Left lung (tissue), 10 donors: Measurements from ENCODE around the gene CYP4X1. TPM values are rescaled to one million over a fixed set of nuclear protein-coding genes. Genes with fewer than 3 reads are reported as not detected.
"Not testable (repeated sequence)": the region's sequence is repeated elsewhere in the genome, so short reads cannot be mapped to it uniquely, and the experiment has no call there.

Experiments
- ATAC-seq: fragments of 200-7000 bp; cut with Tn5 transposase; one replicate; pipeline ENCODE4 v1.9.1; 2020; ENCODE audit warnings: moderate library complexity
- DNase-seq, 4 donors: peaks; one replicate each; pipeline ENCODE4 v3.0.0-alpha.2; 2013 to 2020
- H3K27ac ChIP-seq, 2 donors: fragments of 200-600 bp; sonication (generic) in 1 of 2; one replicate each; pipeline versions ENCODE4 v1.5.0 to v1.8.0; 2020 to 2021
- H3K27me3 ChIP-seq, 2 donors: fragments of 200-600 bp; sonication (generic) in 1 of 2; one replicate each; pipeline versions ENCODE4 v1.5.0 to v1.8.0; 2020 to 2021
- H3K36me3 ChIP-seq, 2 donors: fragments of 200-600 bp; sonication (generic) in 1 of 2; one replicate each; pipeline versions ENCODE4 v1.5.0 to v1.8.0; 2020 to 2021
- H3K4me1 ChIP-seq, 2 donors: fragments of 200-600 bp; one replicate each; pipeline ENCODE4 v1.8.0; 2021
- H3K4me3 ChIP-seq, 2 donors: fragments of 200-600 bp; sonication (generic) in 1 of 2; one replicate each; pipeline versions ENCODE4 v1.5.0 to v1.8.0; 2020 to 2021; ENCODE audit warnings: mild to moderate bottlenecking in 1 of 2
- H3K9me3 ChIP-seq, 2 donors: fragments of 200-600 bp; sonication (generic) in 1 of 2; one replicate each; pipeline versions ENCODE4 v1.5.0 to v1.8.0; 2020 to 2021
- CTCF ChIP-seq, 2 donors: fragments of 200-600 bp; sonication (generic) in 1 of 2; IDR thresholded peaks; one replicate each; pipeline versions ENCODE4 v1.5.0 to v1.8.0; 2021; ENCODE audit warnings: antibody characterized with exemption in 2 of 2
- intact Hi-C, 2 donors: fragments of 100-400 bp; cut with DNase I; formaldehyde crosslinking; loops; one replicate each; pipeline versions ENCODE4 v1.11.2 to v1.14.2; 2022
- polyA plus RNA-seq, 6 donors: library from polyadenylated mRNA; unstranded; fragments of 120-200 nt; gene quantifications; one replicate each; pipeline ENCODE4 v1.2.1, GENCODE V29; 2013; ENCODE audit not compliant: insufficient read length in 6 of 6
- total RNA-seq, 2 donors: library from RNA; stranded (reverse); fragmentation: NEBNext Ultra II Directional; extraction: Animal tissue kit (Norgen Biotek cat#: 25700); gene quantifications; one replicate each; pipeline ENCODE4 v1.2.1, GENCODE V29; 2021
- donor health status: DM: no; HTN: yes; CAD: no.
- donor health status: DM: no; HTN: no; CAD: no.

Gene CYP4X1
- total and polyA plus RNA-seq, 8 donors = 4.5 to 8.8 (median 5.7) TPM

- peak in 2 of 4 donors; percentile 0 to 21 for DNase-seq
- H3K9me3 ChIP-seq, H3K36me3 ChIP-seq, H3K27ac ChIP-seq, intact Hi-C loops, H3K4me1 ChIP-seq, H3K27me3 ChIP-seq, H3K4me3 ChIP-seq: not testable (repeated sequence)
- peak; percentile 41 to 58 for TF ChIP-seq CTCF (IDR thresholded peaks at IDR 0.05)
- peak; percentile 61 for ATAC-seq
These were observed 65.9 kb downstream of the CYP4X1 start for GRCh38 chr1:47089356-47089755.

- H3K9me3 ChIP-seq, H3K4me1 ChIP-seq, intact Hi-C loops, H3K36me3 ChIP-seq, H3K4me3 ChIP-seq, DNase-seq, H3K27me3 ChIP-seq, H3K27ac ChIP-seq: not testable (repeated sequence)
- peak; percentile 72 for ATAC-seq
- TF ChIP-seq CTCF (IDR thresholded peaks at IDR 0.05) = peak; percentile 18 to 26
These were observed 68.0 kb downstream of the CYP4X1 start for GRCh38 chr1:47091476-47091875.

Other genes starting within 250 kb of the CYP4X1 start
- 100 to 1,000 TPM in 1 of 2 donors, 10 to 100 TPM in 1; 53.8 to 417 TPM for gene CYP4B1, start 224.6 kb upstream of the CYP4X1 start, total RNA-seq
- gene CYP4B1, start 224.6 kb upstream of the CYP4X1 start, polyA plus RNA-seq = 1 to 10 TPM; 1.6 to 3.1 (median 2.2) TPM
- gene CYP4A11, start 82.2 kb upstream of the CYP4X1 start, total RNA-seq = not detected
- under 1 TPM in 5 of 6 donors, not detected in 1; 0.20 to 0.62 (median 0.59) TPM for gene CYP4A11, start 82.2 kb upstream of the CYP4X1 start, polyA plus RNA-seq
- gene CYP4Z1, start 43.6 kb downstream of the CYP4X1 start, total RNA-seq = under 1 TPM; 0.47 to 0.50 TPM
- gene CYP4Z1, start 43.6 kb downstream of the CYP4X1 start, polyA plus RNA-seq = under 1 TPM; 0.10 to 0.64 (median 0.54) TPM
- not detected for gene CYP4A22, start 113.8 kb downstream of the CYP4X1 start, total RNA-seq
- under 1 TPM in 3 of 6 donors, not detected in 3; 0.06 to 0.14 (median 0.07) TPM for gene CYP4A22, start 113.8 kb downstream of the CYP4X1 start, polyA plus RNA-seq
- 10 to 100 TPM; 44.9 to 54.0 TPM for gene PDZK1IP1, start 166.4 kb downstream of the CYP4X1 start, total RNA-seq
- gene PDZK1IP1, start 166.4 kb downstream of the CYP4X1 start, polyA plus RNA-seq = 1 to 10 TPM in 5 of 6 donors, under 1 TPM in 1; 0.88 to 1.4 (median 1.1) TPM
- 1 to 10 TPM; 8.4 to 9.7 TPM for gene TAL1, start 208.6 kb downstream of the CYP4X1 start, total RNA-seq
- 10 to 100 TPM in 3 of 6 donors, 1 to 10 TPM in 3; 8.6 to 13.3 (median 9.8) TPM for gene TAL1, start 208.6 kb downstream of the CYP4X1 start, polyA plus RNA-seq